ENCODE data around the gene COG5. TPM values are rescaled to one million over a fixed set of nuclear protein-coding genes. Genes with fewer than 3 reads are reported as not detected.
"Not testable (repeated sequence)": the region's sequence is repeated elsewhere in the genome, so short reads cannot be mapped to it uniquely, and the experiment has no call there.

The COG5 gene
- total and polyA plus RNA-seq, 2 experiments from 2014 or later: 15.4 to 36.5 TPM

DNA sequence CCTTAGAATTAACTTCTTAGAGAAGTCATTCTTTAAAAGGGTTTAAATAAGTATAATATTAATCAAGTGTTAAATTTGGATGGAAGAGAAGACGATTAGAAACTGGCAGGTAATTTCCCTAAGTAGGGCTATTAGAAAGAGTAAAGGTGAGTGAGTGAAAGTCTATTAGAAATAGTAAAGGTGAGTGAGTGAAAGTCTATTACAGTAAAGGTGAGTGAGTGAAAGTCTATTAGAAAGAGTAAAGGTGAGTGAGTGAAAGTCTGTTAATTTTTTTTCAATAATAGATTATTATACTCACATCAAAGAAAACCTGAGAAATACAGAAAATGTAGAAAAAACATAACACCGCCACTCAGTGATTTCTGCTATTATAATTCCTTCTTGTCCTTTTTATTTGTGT, 405.7 kb downstream of the COG5 start (continued):
- TF ChIP-seq, protein P1, sequence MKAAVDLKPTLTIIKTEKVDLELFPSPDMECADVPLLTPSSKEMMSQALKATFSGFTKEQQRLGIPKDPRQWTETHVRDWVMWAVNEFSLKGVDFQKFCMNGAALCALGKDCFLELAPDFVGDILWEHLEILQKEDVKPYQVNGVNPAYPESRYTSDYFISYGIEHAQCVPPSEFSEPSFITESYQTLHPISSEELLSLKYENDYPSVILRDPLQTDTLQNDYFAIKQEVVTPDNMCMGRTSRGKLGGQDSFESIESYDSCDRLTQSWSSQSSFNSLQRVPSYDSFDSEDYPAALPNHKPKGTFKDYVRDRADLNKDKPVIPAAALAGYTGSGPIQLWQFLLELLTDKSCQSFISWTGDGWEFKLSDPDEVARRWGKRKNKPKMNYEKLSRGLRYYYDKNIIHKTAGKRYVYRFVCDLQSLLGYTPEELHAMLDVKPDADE (IDR thresholded peaks at IDR 0.05): no peak
- TF ChIP-seq, protein P2, sequence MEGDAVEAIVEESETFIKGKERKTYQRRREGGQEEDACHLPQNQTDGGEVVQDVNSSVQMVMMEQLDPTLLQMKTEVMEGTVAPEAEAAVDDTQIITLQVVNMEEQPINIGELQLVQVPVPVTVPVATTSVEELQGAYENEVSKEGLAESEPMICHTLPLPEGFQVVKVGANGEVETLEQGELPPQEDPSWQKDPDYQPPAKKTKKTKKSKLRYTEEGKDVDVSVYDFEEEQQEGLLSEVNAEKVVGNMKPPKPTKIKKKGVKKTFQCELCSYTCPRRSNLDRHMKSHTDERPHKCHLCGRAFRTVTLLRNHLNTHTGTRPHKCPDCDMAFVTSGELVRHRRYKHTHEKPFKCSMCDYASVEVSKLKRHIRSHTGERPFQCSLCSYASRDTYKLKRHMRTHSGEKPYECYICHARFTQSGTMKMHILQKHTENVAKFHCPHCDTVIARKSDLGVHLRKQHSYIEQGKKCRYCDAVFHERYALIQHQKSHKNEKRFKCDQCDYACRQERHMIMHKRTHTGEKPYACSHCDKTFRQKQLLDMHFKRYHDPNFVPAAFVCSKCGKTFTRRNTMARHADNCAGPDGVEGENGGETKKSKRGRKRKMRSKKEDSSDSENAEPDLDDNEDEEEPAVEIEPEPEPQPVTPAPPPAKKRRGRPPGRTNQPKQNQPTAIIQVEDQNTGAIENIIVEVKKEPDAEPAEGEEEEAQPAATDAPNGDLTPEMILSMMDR (conservative IDR thresholded peaks at IDR 0.05; ENCODE audit: low read depth in 2 of 2): no peak
- TF ChIP-seq, protein P3, sequence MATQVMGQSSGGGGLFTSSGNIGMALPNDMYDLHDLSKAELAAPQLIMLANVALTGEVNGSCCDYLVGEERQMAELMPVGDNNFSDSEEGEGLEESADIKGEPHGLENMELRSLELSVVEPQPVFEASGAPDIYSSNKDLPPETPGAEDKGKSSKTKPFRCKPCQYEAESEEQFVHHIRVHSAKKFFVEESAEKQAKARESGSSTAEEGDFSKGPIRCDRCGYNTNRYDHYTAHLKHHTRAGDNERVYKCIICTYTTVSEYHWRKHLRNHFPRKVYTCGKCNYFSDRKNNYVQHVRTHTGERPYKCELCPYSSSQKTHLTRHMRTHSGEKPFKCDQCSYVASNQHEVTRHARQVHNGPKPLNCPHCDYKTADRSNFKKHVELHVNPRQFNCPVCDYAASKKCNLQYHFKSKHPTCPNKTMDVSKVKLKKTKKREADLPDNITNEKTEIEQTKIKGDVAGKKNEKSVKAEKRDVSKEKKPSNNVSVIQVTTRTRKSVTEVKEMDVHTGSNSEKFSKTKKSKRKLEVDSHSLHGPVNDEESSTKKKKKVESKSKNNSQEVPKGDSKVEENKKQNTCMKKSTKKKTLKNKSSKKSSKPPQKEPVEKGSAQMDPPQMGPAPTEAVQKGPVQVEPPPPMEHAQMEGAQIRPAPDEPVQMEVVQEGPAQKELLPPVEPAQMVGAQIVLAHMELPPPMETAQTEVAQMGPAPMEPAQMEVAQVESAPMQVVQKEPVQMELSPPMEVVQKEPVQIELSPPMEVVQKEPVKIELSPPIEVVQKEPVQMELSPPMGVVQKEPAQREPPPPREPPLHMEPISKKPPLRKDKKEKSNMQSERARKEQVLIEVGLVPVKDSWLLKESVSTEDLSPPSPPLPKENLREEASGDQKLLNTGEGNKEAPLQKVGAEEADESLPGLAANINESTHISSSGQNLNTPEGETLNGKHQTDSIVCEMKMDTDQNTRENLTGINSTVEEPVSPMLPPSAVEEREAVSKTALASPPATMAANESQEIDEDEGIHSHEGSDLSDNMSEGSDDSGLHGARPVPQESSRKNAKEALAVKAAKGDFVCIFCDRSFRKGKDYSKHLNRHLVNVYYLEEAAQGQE (IDR thresholded peaks at IDR 0.05; ENCODE audit: unreplicated experiment): no peak
- TF ChIP-seq POLR2AphosphoS5 (IDR thresholded peaks at IDR 0.05; ENCODE audit: low read depth) (no peak), ZNF331 (CRISPR knock-in tag; IDR thresholded peaks at IDR 0.05; ENCODE audit: low read depth) (no peak), EZH2 (IDR thresholded peaks at IDR 0.05; ENCODE audit: low read depth, unreplicated experiment) (no peak), EZH2phosphoT487 (IDR thresholded peaks at IDR 0.05; ENCODE audit: unreplicated experiment) (no peak), CREB1 (CRISPR knock-in tag; IDR thresholded peaks at IDR 0.05; ENCODE audit: low read depth) (no peak)

DNA sequence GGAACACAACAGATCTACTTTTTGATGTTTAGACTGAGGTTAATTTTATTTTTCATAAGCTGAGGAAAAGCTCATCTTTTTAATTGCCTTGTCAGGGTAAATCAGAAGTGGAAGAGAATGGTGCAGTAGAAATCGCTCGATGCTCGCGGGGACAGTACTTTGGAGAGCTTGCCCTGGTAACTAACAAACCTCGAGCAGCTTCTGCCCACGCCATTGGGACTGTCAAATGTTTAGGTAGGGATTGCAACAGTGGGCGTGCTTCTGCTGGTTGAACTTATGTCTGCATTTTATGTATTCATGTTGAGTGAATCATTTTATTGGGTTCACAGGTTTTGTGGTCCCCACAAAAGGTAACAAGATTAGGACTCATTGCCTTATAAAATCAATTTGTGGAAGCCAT, 406.6 kb downstream of the COG5 start:
- Mint-ChIP-seq H3K4me3 (no peak overlapping the region), H3K27me3 (ENCODE audit: insufficient read depth, low read depth, poor library complexity) (peaks cover 1% of the 10 kb centered on the region), H3K36me3 (ENCODE audit: low read depth) (peaks cover 6% of the 10 kb centered on the region), H3K9me3 (no peaks in the 10 kb centered on the region; the same call in 2 of the 3 replicates), H3K4me1 (no peaks in the 10 kb centered on the region), H3K27ac (no peak overlapping the region)
- Histone ChIP-seq H3K36me3 (ENCODE audit: insufficient read depth) (peaks cover 4% of the 10 kb centered on the region; the same call in 1 of the 2 replicates), H4K20me1 (replicated peaks; ENCODE audit: insufficient read depth) (no peaks in the 10 kb centered on the region), H3K4me2 (no peak overlapping the region), H3K4me3 (no peak overlapping the region), H3K9me2 (ENCODE audit: insufficient read depth) (no peaks in the 10 kb centered on the region), H3K27me3 (ENCODE audit: insufficient read depth) (no peaks in the 10 kb centered on the region), H3K4me1 (ENCODE audit: insufficient read depth) (no peaks in the 10 kb centered on the region), H2AFZ (no peak overlapping the region), H3F3A (replicated peaks; ENCODE audit: low read depth) (no peaks in the 10 kb centered on the region), H3K27ac (ENCODE audit: low read depth) (no peak overlapping the region), H3K79me2 (replicated peaks; ENCODE audit: insufficient read depth) (no peaks in the 10 kb centered on the region)
- no peak for TF ChIP-seq JUNB (IDR thresholded peaks at IDR 0.05; ENCODE audit: unreplicated experiment)
- TF ChIP-seq NANOG (IDR thresholded peaks at IDR 0.05; ENCODE audit: borderline replicate concordance): no peak
- TF ChIP-seq CREB1 (CRISPR knock-in tag; IDR thresholded peaks at IDR 0.05; ENCODE audit: low read depth): no peak
- TF ChIP-seq, protein P2 (conservative IDR thresholded peaks at IDR 0.05; ENCODE audit: low read depth in 2 of 2): no peak
- ATAC-seq: no peak
- DNase-seq (ENCODE audit: low spot score): no peak

DNA sequence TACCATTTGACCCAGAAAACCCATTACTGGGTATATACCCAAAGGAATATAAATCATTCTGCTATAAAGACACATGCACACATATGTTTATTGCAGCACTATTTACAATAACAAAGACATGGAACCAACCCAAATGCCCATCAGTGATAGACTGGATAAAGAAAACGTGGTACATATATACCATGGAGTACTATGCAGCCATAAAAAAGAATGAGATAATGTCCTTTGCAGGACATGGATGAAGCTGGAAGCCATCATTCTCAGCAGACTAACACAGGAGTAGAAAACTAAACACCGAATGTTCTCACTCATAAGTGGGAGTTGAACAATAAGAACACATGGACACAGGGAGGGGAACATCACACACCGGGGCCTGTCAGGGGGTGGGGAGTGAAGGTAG, 408.0 kb downstream of the COG5 start:
- H2AFZ ChIP-seq; H3K27ac ChIP-seq (ENCODE audit: low read depth); H3F3A ChIP-seq (replicated peaks; ENCODE audit: low read depth); ATAC-seq; H3K9me2 ChIP-seq (ENCODE audit: insufficient read depth); H3K27me3 ChIP-seq (ENCODE audit: insufficient read depth); H3K9me3 Mint-ChIP-seq; H3K4me3 Mint-ChIP-seq; H3K27ac Mint-ChIP-seq; H3K4me1 Mint-ChIP-seq; H3K36me3 ChIP-seq (ENCODE audit: insufficient read depth); H3K4me2 ChIP-seq; H3K27me3 Mint-ChIP-seq (ENCODE audit: insufficient read depth, low read depth, poor library complexity); H3K36me3 Mint-ChIP-seq (ENCODE audit: low read depth); DNase-seq (ENCODE audit: low spot score); H3K4me1 ChIP-seq (ENCODE audit: insufficient read depth); H4K20me1 ChIP-seq (replicated peaks; ENCODE audit: insufficient read depth); H3K79me2 ChIP-seq (replicated peaks; ENCODE audit: insufficient read depth); H3K4me3 ChIP-seq: not testable (repeated sequence)
